Peyer's patch (tissue), 4 donors: ENCODE results near the gene CYP2A13.

ENCODE experiments used
- CTCF ChIP-seq, 6 experiments: fragments of 450-650 bp in 4 of 6; fragments of 200-600 bp in 2 of 6; sonication (generic) in 1 of 6; IDR thresholded peaks; one replicate each; pipeline ENCODE4 v1.5.1; 2017 to 2019; ENCODE audit warnings: antibody characterized with exemption in 6 of 6, mild to moderate bottlenecking in 3 of 6, moderate library complexity in 1 of 6
- POLR2A ChIP-seq, 2 donors: fragments of 450-650 bp; IDR thresholded peaks; one replicate each; pipeline ENCODE4 v1.5.1; 2017; ENCODE audit warnings: antibody characterized with exemption in 2 of 2, mild to moderate bottlenecking in 2 of 2, moderate library complexity in 2 of 2

GRCh38 chr19:41039806-41040205 is 48.4 kb upstream of the CYP2A13 start:
- TF ChIP-seq POLR2A (IDR thresholded peaks at IDR 0.05) (no peak), CTCF (IDR thresholded peaks at IDR 0.05) (no peak)
